NCI-H2171 treated with DMSO at 0.1 percent for 48 hours (cell line): ENCODE data around the gene C19orf67.

Experiments
- DNase-seq: peaks from one replicate; lab custom pipeline; 2025; lab: John Stamatoyannopoulos, UW

C19orf67 gene

GRCh38 chr19:14107581-14108461, 22.2 kb upstream of the C19orf67 start:
- no peak for DNase-seq

GRCh38 chr19:14106840-14107239, 21.3 kb upstream of the C19orf67 start:
- no peak for DNase-seq

- DNase-seq = no peak
These were observed 20.1 kb upstream of the C19orf67 start for GRCh38 chr19:14105680-14106079.

GRCh38 chr19:14103310-14103709, 17.7 kb upstream of the C19orf67 start:
- no peak for DNase-seq

GRCh38 chr19:14102756-14103155, 17.2 kb upstream of the C19orf67 start:
- no peak for DNase-seq

GRCh38 chr19:14102102-14102696, 16.6 kb upstream of the C19orf67 start:
- DNase-seq = no peak

- no peak for DNase-seq
These were observed 15.5 kb upstream of the C19orf67 start for GRCh38 chr19:14101003-14101545.

GRCh38 chr19:14097532-14098151, 12.1 kb upstream of the C19orf67 start:
- no peak for DNase-seq

GRCh38 chr19:14096272-14096992, 10.8 kb upstream of the C19orf67 start:
- no peak for DNase-seq

- DNase-seq = no peak
These were observed 9.3 kb upstream of the C19orf67 start for GRCh38 chr19:14094854-14095253.

GRCh38 chr19:14093117-14093823, 7.7 kb upstream of the C19orf67 start:
- no peak for DNase-seq

- peak; percentile 29 for DNase-seq
These were observed 6.4 kb upstream of the C19orf67 start for GRCh38 chr19:14091813-14092462.

- DNase-seq = peak; percentile 69
These were observed 5.7 kb upstream of the C19orf67 start for GRCh38 chr19:14091081-14091812.

GRCh38 chr19:14090509-14091080, 5.0 kb upstream of the C19orf67 start, which contains the start of gene SAMD1:
Gene SAMD1 (minus strand): TSS chr19:14090751.
- DNase-seq = peak; percentile 78

- DNase-seq = peak; percentile 34
These were observed 4.3 kb upstream of the C19orf67 start for GRCh38 chr19:14089662-14090508.

GRCh38 chr19:14089412-14089661, 3.8 kb upstream of the C19orf67 start:
- peak; percentile 30 for DNase-seq

- no peak for DNase-seq
These were observed 3.2 kb upstream of the C19orf67 start for GRCh38 chr19:14088634-14089411.

GRCh38 chr19:14086098-14086497, 515 bp upstream of the C19orf67 start:
- DNase-seq = no peak

- DNase-seq = no peak
These were observed 3.0 kb downstream of the C19orf67 start for GRCh38 chr19:14082675-14082960.
